ENCODE measurements around the gene CD58.
"Not testable (repeated sequence)": the region's sequence is repeated elsewhere in the genome, so short reads cannot be mapped to it uniquely, and the experiment has no call there.

CD58 gene

GRCh38 chr1:116570358-116571214 lies at the start of gene CD58:
TSS of gene CD58 (minus strand) at chr1:116571026. CDS start at chr1:116570972, 54 bp downstream.
- DNase-seq, result peak; percentile 75

GRCh38 chr1:116620392-116620791 lies 49.6 kb upstream of the CD58 start:
- not testable (repeated sequence) for DNase-seq

GRCh38 chr1:116619106-116619505 lies 48.3 kb upstream of the CD58 start:
- not testable (repeated sequence) for DNase-seq

- not testable (repeated sequence) for DNase-seq
Observed at GRCh38 chr1:116617808-116618207, 47.0 kb upstream of the CD58 start.

GRCh38 chr1:116613825-116614224 lies 43.0 kb upstream of the CD58 start:
- not testable (repeated sequence) for DNase-seq

GRCh38 chr1:116609801-116610371 lies 39.1 kb upstream of the CD58 start:
- DNase-seq, result not testable (repeated sequence)

- not testable (repeated sequence) for DNase-seq
Observed at GRCh38 chr1:116608841-116609240, 38.0 kb upstream of the CD58 start.

- DNase-seq, result not testable (repeated sequence)
Observed at GRCh38 chr1:116608151-116608550, 37.3 kb upstream of the CD58 start.

GRCh38 chr1:116607463-116607862 lies 36.6 kb upstream of the CD58 start:
- DNase-seq, result not testable (repeated sequence)

GRCh38 chr1:116606067-116606466 lies 35.2 kb upstream of the CD58 start:
- DNase-seq, result not testable (repeated sequence)

- DNase-seq, result no peak
Observed at GRCh38 chr1:116605315-116605714, 34.5 kb upstream of the CD58 start.

GRCh38 chr1:116604408-116604807 lies 33.6 kb upstream of the CD58 start:
- not testable (repeated sequence) for DNase-seq

GRCh38 chr1:116603646-116604045 lies 32.8 kb upstream of the CD58 start:
- not testable (repeated sequence) for DNase-seq

GRCh38 chr1:116599369-116599768 lies 28.5 kb upstream of the CD58 start:
- DNase-seq, result not testable (repeated sequence)

GRCh38 chr1:116598420-116599036 lies 27.7 kb upstream of the CD58 start:
- not testable (repeated sequence) for DNase-seq

- DNase-seq, result not testable (repeated sequence)
Observed at GRCh38 chr1:116597388-116597787, 26.6 kb upstream of the CD58 start.

- not testable (repeated sequence) for DNase-seq
Observed at GRCh38 chr1:116596742-116597307, 26.0 kb upstream of the CD58 start.

- DNase-seq, result not testable (repeated sequence)
Observed at GRCh38 chr1:116595946-116596741, 25.3 kb upstream of the CD58 start.

- DNase-seq, result not testable (repeated sequence)
Observed at GRCh38 chr1:116595065-116595840, 24.4 kb upstream of the CD58 start.

GRCh38 chr1:116593977-116594376 lies 23.2 kb upstream of the CD58 start:
- not testable (repeated sequence) for DNase-seq

GRCh38 chr1:116593401-116593800 lies 22.6 kb upstream of the CD58 start:
- not testable (repeated sequence) for DNase-seq
